T-helper 17 cell (primary cell): ENCODE data around the gene LRPAP1. TPM values are rescaled to one million over a fixed set of nuclear protein-coding genes. Genes with fewer than 3 reads are reported as not detected.

Experiments used
- ATAC-seq: fragments of 150-1000 bp; cut with Tn5 transposase; 2 replicates; pipeline ENCODE4 v1.10.0; 2021; ENCODE audit warnings: mild to moderate bottlenecking, moderate library complexity
- DNase-seq, 3 donors: peaks; one replicate each; pipeline versions ENCODE4 v3.0.0 to v3.0.0-alpha.2; 2020 to 2021
- H3K9me3 ChIP-seq: one replicate; pipeline ENCODE4 v1.7.0; 2013; ENCODE audit warnings: low read length, mild to moderate bottlenecking; ENCODE audit not compliant: control insufficient read depth, poor library complexity, severe bottlenecking
- H3K27ac Mint-ChIP-seq: one replicate; pipeline ENCODE4 v1.8.0; 2022; ENCODE audit warnings: mild to moderate bottlenecking, moderate library complexity, mixed read lengths
- H3K27me3 Mint-ChIP-seq: one replicate; pipeline ENCODE4 v1.8.0; 2022; ENCODE audit warnings: mixed read lengths
- H3K36me3 Mint-ChIP-seq: one replicate; pipeline ENCODE4 v1.8.0; 2022; ENCODE audit warnings: low read depth, mixed read lengths
- H3K4me1 Mint-ChIP-seq: one replicate; pipeline ENCODE4 v1.8.0; 2022; ENCODE audit warnings: mild to moderate bottlenecking, mixed read lengths
- H3K4me3 Mint-ChIP-seq: one replicate; pipeline ENCODE4 v1.8.0; 2022; ENCODE audit warnings: mild to moderate bottlenecking, moderate library complexity, mixed read lengths
- total RNA-seq, 4 donors: library from RNA in 2 of 4; stranded (reverse) in 2 of 4; gene quantifications; one replicate each; pipeline ENCODE4 v1.2.3 and lab custom pipeline; 2022 to 2026

The LRPAP1 gene
- total RNA-seq, 2 donors from 2014 or later, result 77.4 to 82.8 TPM

DNA sequence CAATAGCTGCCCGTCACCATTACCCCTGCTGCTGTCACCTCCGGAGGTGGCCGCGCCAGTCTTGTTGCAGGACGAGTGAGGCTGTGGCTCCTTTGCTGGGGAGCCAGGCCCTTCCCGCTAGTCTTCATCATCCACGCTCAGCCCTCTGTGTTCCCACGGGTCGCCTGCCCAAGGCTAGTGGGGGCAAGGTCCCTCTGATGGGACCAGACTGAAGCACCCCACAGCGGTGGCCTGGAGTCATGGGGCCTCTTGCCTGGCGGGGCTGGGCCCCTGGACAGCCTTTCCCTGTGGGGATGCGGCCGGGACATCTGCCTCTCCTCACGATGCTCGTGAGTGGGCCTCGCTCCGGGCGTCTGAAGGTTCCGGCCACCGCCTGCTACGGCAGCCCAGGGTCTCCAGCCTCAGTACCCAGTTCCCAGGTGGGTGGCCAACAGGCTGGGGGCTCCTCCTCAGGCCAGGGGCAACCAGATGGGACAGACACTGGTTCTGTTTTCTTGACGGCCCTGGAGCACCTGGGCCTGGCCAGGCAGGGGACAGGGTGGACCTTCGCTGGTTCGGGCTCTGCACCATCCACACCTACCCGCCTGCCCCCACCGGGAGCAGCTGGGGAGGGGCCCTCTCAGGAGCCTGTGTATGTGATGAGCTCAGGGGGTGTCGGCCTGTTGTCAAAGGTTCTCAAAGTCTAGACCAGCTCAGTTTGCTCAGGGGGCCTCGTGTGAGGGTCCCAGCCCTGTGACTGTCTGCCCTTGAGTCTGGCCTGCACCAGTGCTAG lies 36.8 kb downstream of the LRPAP1 start:
- H3K4me3 Mint-ChIP-seq, result no peak overlapping the region
- ATAC-seq (no peak), DNase-seq (no peak)
- peaks cover 19% of the 10 kb centered on the region for H3K27me3 Mint-ChIP-seq
- H3K27ac Mint-ChIP-seq, result peak overlapping the region; percentile 45
- H3K36me3 Mint-ChIP-seq, result no peaks in the 10 kb centered on the region
- no peaks in the 10 kb centered on the region for H3K9me3 ChIP-seq
- peaks cover 2% of the 10 kb centered on the region for H3K4me1 Mint-ChIP-seq

DNA sequence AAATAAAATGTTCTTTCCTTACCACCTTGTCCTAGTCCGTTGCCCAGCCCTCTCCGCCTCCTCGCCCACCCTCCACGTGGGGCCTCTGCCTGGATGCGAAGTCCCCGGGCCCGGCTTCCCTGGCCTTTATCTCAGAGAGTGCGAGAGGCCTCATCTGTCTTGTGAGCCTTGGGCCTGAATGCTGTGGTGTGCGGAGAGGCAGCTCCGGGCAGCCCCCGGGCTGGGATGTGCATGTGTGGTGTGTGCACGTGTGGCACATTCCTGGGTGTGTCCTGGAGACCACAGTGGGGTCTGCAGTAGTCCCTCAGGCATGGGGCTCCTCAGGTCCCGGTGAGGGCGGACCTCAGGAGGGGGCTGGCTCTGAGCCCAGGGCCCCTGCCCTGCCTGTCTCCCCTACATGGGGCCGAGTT lies 37.8 kb downstream of the LRPAP1 start:
- Mint-ChIP-seq H3K4me1 (peaks cover 2% of the 10 kb centered on the region), H3K36me3 (no peaks in the 10 kb centered on the region), H3K4me3 (no peak overlapping the region), H3K27ac (peak overlapping the region; percentile 45), H3K27me3 (peaks cover 19% of the 10 kb centered on the region)
- no peak for DNase-seq
- ATAC-seq, result no peak
- H3K9me3 ChIP-seq, result no peaks in the 10 kb centered on the region

DNA sequence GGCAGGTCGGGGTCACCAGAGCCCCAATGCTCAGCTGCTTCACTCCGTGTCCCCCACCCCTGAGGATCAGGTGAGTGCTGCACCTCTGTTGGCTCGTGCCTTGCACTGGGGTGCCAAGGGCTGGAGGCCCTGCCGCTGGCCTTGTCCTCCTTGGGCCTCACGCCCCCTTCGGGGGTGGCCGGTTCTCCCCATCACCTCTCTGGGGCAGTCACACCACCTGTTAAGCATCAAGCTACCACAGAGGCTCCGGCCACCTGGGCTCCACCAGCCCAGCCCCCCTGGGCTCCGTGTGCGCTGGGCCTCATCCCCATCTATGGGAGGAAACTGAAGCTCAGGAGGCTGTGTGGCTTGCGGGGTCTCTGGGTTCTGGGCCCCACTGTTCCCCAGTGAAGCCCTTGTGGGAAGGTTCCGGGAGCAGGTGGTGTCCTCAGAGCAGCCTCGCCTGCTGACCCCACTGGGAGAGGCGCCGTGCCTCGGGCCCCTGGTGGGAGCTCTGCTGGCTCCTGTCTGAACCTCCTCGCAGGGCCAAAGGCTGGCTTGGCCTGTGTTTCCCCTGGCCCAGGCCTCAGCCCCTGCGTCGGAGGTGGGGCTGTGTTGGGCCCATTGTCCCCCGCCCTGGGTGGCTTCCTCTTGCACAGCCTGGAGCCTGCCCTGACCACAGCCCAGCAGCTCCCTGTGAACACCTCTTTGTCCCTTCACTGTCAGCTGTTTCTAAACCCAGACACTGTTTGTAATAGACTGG lies 38.3 kb downstream of the LRPAP1 start:
- Mint-ChIP-seq H3K27ac (no peak overlapping the region), H3K4me3 (no peak overlapping the region), H3K36me3 (no peaks in the 10 kb centered on the region), H3K27me3 (peaks cover 19% of the 10 kb centered on the region), H3K4me1 (peaks cover 2% of the 10 kb centered on the region)
- DNase-seq, result no peak
- ATAC-seq, result no peak
- H3K9me3 ChIP-seq, result no peaks in the 10 kb centered on the region

DNA sequence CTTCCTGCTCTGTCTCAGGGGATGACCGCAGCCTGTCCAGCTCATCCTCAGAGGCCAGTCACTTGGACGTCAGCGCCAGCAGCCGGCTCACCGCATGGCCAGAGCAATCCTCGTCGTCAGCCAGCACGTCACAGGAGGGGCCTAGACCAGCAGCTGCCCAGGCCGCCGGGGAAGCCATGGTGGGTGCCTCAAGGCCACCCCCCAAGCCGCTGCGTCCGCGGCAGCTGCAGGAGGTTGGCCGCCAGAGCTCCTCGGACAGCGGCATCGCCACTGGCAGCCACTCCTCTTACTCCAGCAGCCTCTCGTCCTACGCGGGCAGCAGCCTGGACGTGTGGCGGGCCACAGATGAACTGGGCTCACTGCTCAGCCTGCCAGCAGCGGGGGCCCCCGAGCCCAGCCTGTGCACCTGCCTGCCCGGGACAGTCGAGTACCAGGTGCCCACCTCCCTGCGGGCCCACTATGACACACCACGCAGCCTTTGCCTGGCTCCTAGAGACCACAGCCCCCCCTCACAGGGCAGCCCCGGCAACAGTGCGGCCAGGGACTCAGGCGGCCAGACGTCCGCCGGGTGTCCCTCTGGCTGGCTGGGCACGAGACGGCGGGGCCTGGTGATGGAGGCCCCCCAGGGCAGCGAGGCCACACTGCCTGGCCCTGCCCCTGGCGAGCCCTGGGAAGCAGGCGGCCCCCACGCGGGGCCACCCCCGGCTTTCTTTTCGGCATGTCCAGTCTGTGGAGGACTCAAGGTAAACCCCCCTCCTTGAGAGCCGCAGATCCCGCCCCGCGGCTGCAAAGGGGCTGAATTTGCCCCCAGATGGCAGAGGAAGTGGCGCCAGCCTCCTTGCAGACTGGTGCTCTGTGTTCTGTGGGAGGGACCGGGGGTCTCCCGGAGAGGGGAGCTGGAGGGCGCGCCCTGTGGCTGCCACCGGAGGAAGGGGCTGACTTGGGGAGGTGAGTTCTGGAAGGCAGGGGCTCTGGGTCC lies 39.2 kb downstream of the LRPAP1 start:
- ATAC-seq, result no peak
- Mint-ChIP-seq H3K27ac (no peak overlapping the region), H3K27me3 (peaks cover 26% of the 10 kb centered on the region), H3K4me1 (peaks cover 2% of the 10 kb centered on the region), H3K4me3 (no peak overlapping the region), H3K36me3 (no peaks in the 10 kb centered on the region)
- DNase-seq, result no peak
- H3K9me3 ChIP-seq, result no peaks in the 10 kb centered on the region

DNA sequence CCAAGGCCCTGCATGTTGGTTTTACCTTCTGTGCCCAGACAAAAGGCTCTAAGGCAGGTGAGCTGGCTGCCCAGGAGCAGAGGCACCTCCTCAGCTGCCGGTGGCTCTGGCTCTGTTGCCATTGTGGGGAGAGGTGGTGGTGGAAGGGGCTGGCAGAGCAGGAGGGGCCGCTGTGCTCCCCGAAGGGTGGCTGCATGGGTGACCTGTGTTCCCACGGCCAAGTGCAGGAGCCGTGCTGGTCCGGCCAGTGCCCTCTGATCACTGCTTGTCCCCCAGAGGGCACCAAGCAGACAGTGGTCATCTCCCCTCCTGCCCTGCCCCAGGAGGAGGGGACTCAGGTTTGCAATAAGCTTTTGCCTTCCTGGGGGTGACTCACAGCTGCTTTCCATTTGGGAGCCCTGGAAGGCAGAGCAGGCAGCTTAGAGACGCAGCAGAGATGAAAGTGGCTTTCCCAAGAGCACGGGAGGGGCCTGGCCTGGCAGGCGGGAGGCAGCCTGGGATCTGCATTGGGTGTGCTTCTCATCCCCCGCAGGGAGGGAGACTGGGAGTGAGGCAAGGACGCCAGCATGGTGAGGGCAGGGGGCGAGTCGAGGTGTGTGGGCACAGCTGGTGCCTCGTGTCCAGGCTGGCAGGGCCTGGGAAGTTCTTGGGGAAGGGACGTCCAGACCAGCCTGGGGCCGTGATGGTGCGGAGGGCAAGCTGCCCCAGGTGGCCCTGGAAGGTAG lies 40.4 kb downstream of the LRPAP1 start:
- H3K4me1 Mint-ChIP-seq, result peaks cover under 1% of the 10 kb centered on the region
- no peak overlapping the region for H3K27ac Mint-ChIP-seq
- no peaks in the 10 kb centered on the region for H3K36me3 Mint-ChIP-seq
- DNase-seq, result no peak
- no peaks in the 10 kb centered on the region for H3K9me3 ChIP-seq
- H3K27me3 Mint-ChIP-seq, result peaks cover 22% of the 10 kb centered on the region
- no peak overlapping the region for H3K4me3 Mint-ChIP-seq
- no peak for ATAC-seq

DNA sequence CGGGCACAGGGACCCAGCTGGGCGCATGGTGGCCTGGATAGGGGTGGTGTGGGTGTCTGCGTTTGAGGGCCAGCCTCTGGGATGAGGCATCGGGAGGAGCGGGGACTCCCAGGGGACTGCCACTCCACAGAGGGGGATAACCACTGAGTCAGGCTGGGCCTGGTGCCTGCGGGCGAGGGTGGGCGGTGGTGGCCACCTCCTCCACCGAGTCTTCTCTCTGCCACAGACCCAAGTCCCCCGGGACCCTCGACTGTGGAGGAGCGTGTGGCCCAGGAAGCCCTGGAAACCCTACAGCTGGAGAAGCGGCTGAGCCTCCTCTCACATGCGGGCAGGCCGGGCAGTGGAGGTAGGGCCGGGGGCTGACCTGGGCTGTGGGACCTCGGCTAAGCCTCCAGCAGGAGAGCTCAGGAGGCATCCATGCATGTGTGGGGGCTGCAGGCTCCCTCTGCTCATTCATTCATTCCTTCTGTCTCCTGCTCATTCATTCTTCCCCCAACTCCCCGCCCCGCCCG lies 42.7 kb downstream of the LRPAP1 start:
- Mint-ChIP-seq H3K4me3 (no peak overlapping the region), H3K27ac (peak overlapping the region; percentile 49), H3K4me1 (peaks cover 3% of the 10 kb centered on the region), H3K27me3 (peaks cover 17% of the 10 kb centered on the region), H3K36me3 (no peaks in the 10 kb centered on the region)
- no peaks in the 10 kb centered on the region for H3K9me3 ChIP-seq
- ATAC-seq (no peak), DNase-seq (no peak)

DNA sequence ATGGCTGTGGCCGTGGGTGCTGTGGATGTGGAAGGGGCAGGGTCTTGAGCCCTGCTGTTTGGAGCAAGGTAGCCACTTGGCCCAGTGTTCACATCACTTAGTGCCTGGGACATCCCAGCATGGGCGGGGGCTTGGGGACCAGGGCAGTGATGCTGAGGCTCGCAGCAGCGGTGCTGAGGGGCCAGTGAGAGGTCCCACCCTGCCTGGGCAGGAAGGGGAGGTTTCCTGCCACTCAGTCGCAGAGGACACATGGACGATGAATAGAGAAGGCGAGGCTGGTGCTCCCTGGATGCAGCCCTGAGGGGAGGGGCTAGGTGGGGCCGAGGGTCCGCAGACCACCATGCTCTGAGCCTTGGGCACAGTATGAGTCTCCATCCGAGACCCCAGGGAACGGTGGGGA lies 43.4 kb downstream of the LRPAP1 start:
- Mint-ChIP-seq H3K4me1 (peaks cover 3% of the 10 kb centered on the region), H3K27ac (peak overlapping the region; percentile 49), H3K36me3 (no peaks in the 10 kb centered on the region), H3K4me3 (no peak overlapping the region), H3K27me3 (peaks cover 17% of the 10 kb centered on the region)
- DNase-seq, result no peak
- no peak for ATAC-seq
- H3K9me3 ChIP-seq, result no peaks in the 10 kb centered on the region

DNA sequence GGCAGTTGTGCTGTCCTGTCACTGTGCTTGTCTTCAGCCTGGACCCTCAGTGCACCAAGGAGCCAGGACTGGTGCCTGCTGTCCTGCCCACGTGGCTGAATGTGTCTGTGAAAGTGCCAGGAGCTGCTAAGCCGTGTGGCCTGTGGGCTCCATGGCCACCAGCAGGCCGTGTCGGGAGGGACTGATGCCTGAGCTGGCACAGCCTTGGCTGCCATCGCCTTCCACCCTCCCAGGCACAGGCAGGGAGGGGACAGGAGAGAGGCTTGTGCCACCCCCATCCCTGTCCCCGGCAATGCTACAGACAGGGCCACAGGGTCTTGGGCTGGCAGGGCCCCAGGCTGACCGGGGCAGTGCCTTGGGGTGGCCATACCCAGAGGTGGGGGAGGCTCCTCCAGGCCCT lies 44.4 kb downstream of the LRPAP1 start:
- Mint-ChIP-seq H3K27me3 (peaks cover 22% of the 10 kb centered on the region), H3K27ac (no peak overlapping the region), H3K36me3 (no peaks in the 10 kb centered on the region), H3K4me1 (peaks cover 3% of the 10 kb centered on the region), H3K4me3 (no peak overlapping the region)
- ATAC-seq, result no peak
- DNase-seq, result no peak
- no peaks in the 10 kb centered on the region for H3K9me3 ChIP-seq

DNA sequence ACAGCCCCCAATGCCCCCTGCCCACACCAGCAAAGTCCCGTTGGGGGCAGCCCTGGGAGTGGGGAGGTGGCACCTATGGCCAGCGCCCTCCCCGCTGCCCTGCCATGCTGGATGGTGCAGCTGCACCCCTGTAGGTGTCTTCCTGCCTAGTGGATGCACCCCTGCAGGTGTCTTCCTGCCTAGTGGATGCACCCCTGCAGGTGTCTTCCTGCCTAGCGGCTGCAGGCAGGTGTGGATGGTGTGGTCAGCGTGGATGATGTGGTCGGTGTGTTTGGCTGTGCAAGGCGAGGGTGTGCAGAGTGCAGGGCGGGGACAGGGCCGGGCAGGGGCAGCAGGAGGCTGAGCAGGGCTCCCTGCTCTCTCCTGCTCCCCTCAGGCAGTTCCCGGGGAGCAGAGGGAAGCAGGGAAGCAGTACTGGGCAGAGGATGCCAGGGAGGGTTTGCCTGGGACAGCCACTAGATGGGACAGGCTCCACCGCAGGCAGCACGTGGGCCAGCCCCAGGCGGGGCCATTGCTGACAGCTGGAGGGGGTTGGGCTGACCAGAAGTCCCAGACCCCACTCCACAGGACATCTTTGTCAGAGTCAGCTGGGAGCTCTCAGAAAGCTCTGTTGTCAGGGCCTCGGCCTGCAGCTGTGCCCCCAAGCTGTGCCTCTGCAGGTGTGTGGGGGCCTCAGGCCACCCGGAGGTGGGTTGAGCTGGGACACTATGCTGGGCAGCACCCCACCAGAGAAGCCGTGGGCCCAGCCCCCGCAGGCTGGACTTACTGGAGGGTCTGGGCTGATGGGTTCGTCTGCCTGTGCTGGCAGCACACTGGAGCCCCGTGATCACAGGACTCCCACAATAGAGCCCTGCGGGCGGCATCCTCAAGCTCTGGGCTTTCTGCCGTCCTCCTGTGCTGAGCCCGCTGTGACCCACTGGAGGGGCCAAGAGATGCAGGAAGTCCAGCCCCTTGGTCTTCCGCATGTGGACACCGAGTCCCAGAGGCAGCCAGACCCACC lies 45.4 kb downstream of the LRPAP1 start:
- H3K27ac Mint-ChIP-seq, result no peak overlapping the region
- H3K4me1 Mint-ChIP-seq, result peaks cover 3% of the 10 kb centered on the region
- H3K36me3 Mint-ChIP-seq, result no peaks in the 10 kb centered on the region
- peaks cover 24% of the 10 kb centered on the region for H3K27me3 Mint-ChIP-seq
- H3K4me3 Mint-ChIP-seq, result no peak overlapping the region
- DNase-seq (no peak), ATAC-seq (no peak)
- H3K9me3 ChIP-seq, result no peaks in the 10 kb centered on the region

DNA sequence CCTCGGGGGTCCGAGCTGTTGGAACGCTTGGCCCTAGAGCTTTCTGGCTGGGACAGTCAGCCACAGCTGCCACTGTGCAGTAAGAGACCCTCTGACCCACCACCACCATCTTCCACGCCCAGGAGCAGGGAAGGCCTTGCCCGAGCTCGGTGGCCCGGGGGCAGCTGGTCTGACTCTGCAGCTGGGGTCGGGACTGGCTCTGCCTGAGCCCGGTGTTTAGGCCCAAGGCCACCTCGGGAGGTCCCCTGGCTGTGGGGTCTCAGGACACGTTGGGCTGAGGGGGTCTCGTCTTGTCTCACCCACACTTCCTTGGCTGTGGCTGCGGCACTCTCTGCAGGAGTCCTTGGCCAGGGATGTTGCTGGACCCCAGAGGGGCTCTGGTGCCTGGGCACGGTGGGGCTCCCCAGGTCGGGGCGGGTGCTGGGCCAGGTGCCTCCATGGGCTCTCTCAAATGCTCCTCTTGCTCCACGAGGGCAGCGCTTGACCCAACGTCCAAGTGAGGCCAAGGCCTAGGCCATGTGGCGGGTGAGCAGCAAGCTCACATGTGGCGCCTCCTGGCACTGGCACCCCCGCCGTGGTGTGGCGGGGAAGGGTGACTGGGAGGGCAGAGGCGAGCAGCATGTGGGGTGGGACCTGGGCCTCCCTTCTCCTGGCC lies 46.2 kb downstream of the LRPAP1 start:
- no peaks in the 10 kb centered on the region for H3K36me3 Mint-ChIP-seq
- DNase-seq (no peak), ATAC-seq (peak; percentile 4)
- H3K9me3 ChIP-seq, result no peaks in the 10 kb centered on the region
- H3K4me3 Mint-ChIP-seq, result no peak overlapping the region
- H3K27me3 Mint-ChIP-seq, result peaks cover 25% of the 10 kb centered on the region
- peaks cover 4% of the 10 kb centered on the region for H3K4me1 Mint-ChIP-seq
- H3K27ac Mint-ChIP-seq, result no peak overlapping the region

DNA sequence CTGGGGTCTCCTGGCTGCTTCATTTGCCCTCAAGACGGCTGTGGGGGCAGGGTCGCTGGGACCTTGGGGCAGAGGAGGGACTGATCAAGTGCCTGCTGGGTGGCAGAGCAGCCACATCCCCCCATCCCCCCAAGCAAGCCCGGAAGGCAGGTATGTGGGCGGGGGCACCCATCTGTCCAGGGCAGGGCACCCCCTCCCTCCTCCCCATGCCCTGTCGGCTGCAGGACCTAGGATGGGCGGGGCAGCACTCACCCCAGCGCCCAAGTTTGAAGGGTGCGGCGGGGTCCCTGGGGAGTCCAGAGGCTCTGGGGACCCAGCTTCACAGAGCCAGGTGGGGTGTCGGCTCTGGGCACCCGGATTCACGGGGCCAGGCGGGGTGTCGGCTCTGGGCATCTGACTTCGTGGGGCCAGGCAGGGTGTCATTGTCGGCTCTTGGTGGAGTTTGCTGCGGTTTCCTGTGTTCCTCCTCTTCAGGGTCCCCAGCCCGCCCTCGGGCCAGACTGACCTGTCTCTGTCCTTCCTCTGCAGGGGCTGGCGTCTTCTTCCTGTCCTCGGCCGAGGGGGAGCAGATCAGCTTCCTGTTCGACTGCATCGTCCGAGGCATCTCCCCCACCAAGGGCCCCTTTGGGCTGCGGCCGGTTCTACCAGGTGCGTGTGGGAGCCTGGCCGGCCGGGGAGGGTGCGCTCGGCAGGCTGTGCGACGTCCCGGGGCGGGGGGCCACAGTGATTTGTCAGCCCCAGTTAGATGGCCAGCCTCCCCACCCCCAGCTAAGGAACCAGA lies 47.0 kb downstream of the LRPAP1 start:
- peaks cover 7% of the 10 kb centered on the region for H3K4me1 Mint-ChIP-seq
- no peaks in the 10 kb centered on the region for H3K36me3 Mint-ChIP-seq
- ATAC-seq, result no peak
- H3K27me3 Mint-ChIP-seq, result peaks cover 32% of the 10 kb centered on the region
- no peak overlapping the region for H3K4me3 Mint-ChIP-seq
- no peak overlapping the region for H3K27ac Mint-ChIP-seq
- no peak for DNase-seq
- H3K9me3 ChIP-seq, result no peaks in the 10 kb centered on the region
